22Rv1 (cell line): ENCODE results near the gene ZNF431.

Source experiments
- CTCF ChIP-seq: fragments of 450-650 bp; IDR thresholded peaks from 2 replicates; pipeline ENCODE4 v1.5.1; 2017; ENCODE audit warnings: mild to moderate bottlenecking
- ZFX ChIP-seq: fragments of 450-650 bp; IDR thresholded peaks from 2 replicates; pipeline ENCODE4 v1.6.1; 2017; ENCODE audit warnings: antibody characterized with exemption, borderline replicate concordance

GRCh38 chr19:21117041-21117907 is 24.6 kb upstream of the ZNF431 start:
- TF ChIP-seq CTCF (no peak), ZFX (no peak)
